Measurements from ENCODE around the gene USPL1.
"Not testable (repeated sequence)": the region's sequence is repeated elsewhere in the genome, so short reads cannot be mapped to it uniquely, and the experiment has no call there.

The USPL1 gene

GRCh38 chr13:30617315-30618185 lies at the start of gene USPL1:
USPL1 (plus strand) TSS chr13:30617920; CDS start chr13:30621141, 3,221 bp downstream.
- DNase-seq (ENCODE audit: low read depth in 3 of 3): peak; percentile 96 to 99 (median 98)

- DNase-seq (ENCODE audit: low read depth in 3 of 3): no peak
These were observed 47.7 kb upstream of the USPL1 start for GRCh38 chr13:30569901-30570576.

GRCh38 chr13:30570691-30571090 lies 47.0 kb upstream of the USPL1 start:
- DNase-seq (ENCODE audit: low read depth in 3 of 3): no peak

GRCh38 chr13:30572859-30573275 lies 44.9 kb upstream of the USPL1 start:
- DNase-seq (ENCODE audit: low read depth in 3 of 3): no peak

DNA sequence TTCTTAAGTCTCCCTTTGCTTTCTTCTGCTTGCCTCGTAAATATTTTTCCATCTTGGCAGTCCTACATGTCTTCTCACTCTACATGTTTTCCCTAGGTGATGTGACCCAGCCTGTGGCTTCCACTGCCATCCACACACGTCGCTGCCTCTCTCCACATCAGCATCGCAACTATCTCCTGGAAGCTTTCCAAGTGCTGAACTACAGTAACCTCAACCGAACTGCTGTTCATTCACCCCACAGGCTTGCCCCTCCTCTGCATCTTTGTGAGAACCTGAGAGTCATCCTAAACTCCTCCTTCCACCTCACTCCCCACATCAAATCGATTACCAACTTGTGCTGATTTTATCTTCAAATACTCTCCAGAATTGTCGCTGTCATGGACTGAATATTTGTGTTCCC lies 41.2 kb upstream of the USPL1 start:
- peak in 2 of 3 experiments; percentile 1 to 31 for DNase-seq (ENCODE audit: low read depth in 3 of 3)

DNA sequence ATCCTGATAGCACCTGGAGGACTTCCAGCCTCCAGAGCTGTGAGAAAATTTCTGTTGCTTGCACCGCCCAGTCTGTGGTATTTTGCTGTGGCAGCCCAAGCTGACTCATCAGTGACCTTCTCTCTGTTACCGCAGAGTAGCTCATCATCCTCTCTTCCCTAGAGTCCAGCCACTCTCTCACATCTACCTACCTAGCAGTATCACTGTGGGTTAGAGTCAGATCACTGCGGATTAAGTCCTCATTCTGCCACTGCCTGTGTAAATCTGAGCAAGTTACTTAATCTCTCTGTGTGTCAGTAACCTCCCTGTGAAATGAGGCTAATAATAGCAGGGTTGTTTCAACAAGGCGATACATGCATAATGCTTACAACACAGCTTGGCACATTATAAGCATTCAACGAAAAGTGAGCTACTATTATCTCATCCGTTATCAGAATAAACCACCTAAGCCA lies 40.3 kb upstream of the USPL1 start:
- peak in 2 of 3 experiments; percentile 7 to 35 for DNase-seq (ENCODE audit: low read depth in 3 of 3)

- DNase-seq (ENCODE audit: low read depth in 3 of 3): no peak
These were observed 36.7 kb upstream of the USPL1 start for GRCh38 chr13:30580852-30581502.

- DNase-seq (ENCODE audit: low read depth in 3 of 3): no peak
These were observed 36.1 kb upstream of the USPL1 start for GRCh38 chr13:30581582-30581981.

DNA sequence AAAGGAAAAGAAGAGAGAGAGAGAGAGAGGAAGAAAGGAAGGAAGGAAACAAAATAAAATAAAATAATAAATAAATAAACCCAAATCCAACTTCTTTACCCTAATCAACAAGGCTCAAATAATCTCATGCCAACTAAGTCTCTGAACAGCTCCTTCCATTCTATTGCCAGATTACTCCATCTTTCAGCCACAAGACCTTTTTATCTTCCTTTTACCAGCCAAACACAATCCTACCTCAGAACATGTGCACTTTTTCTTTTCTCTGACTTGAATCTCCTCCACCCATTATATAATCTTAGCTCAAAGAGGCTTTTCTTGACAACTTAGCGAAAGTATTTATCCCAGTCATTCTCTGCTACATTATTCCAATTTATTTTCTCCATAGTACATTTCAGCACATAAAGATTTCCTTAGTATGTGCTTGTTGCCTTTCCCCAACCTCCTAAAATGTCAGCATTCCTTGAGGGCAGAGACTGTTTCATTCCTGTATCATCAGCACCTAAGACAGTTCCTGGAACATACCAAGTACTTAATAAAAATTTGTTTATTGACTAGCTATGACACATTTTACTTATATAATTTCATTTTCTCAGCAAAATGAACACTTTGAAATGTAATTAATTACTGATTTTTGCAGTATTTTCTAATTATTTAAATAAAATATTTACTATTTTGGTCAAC lies 33.5 kb upstream of the USPL1 start:
- no peak for DNase-seq (ENCODE audit: low read depth in 3 of 3)

DNA sequence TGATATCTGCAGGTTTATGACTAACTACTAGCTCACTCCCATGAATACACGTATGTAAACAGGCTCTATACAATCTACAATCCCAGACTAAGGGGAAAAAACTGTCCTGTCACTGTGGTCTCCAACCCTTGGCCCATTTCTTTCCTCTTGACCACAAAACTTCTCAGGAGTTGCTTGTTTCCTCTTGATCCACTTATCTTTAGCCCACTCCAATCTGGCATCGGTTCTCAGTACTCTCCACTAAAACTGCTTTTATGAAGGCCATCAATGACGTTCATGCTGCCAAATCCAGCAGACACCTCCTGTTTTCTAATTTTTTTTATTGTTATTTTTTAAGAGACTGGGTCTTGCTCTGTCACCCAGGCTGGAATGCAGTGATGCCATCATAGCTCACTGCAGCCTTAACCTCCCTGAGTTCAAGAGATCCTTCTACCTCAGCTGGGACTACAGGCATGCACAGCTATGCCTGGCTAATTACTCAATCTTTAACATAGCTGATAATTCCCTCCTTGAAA lies 31.9 kb upstream of the USPL1 start:
- DNase-seq (ENCODE audit: low read depth in 3 of 3): no peak

- DNase-seq (ENCODE audit: low read depth in 3 of 3): no peak
These were observed 30.5 kb upstream of the USPL1 start for GRCh38 chr13:30587231-30587630.

GRCh38 chr13:30587739-30588138 lies 30.0 kb upstream of the USPL1 start:
- DNase-seq (ENCODE audit: low read depth in 3 of 3): no peak

- no peak for DNase-seq (ENCODE audit: low read depth in 3 of 3)
These were observed 24.7 kb upstream of the USPL1 start for GRCh38 chr13:30593001-30593400.

- no peak for DNase-seq (ENCODE audit: low read depth in 3 of 3)
These were observed 17.2 kb upstream of the USPL1 start for GRCh38 chr13:30600496-30600895.

- no peak for DNase-seq (ENCODE audit: low read depth in 3 of 3)
These were observed 15.9 kb upstream of the USPL1 start for GRCh38 chr13:30601836-30602235.

GRCh38 chr13:30605052-30605451 lies 12.7 kb upstream of the USPL1 start:
- no peak for DNase-seq (ENCODE audit: low read depth in 3 of 3)

DNA sequence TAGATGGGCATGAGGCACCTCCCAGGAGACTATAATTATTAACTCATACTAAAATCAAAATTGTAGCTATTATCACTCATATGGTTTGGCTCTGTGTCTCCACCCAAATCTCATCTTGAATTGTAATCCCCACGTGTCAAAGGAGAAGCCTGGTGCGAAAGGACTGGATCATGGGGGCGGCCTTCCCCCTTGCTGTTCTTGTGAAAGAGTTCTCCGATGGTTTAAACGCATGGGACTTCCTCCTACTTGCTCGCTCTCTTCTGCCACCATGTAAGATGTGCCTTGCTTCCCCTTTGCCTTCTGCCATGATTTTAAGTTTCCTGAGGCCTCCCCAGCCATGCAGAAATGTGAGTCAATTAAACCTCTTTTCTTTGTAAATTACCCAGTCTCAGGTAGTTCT lies 10.5 kb upstream of the USPL1 start:
- DNase-seq (ENCODE audit: low read depth in 3 of 3): not testable (repeated sequence)

GRCh38 chr13:30607908-30608307 lies 9.8 kb upstream of the USPL1 start:
- DNase-seq (ENCODE audit: low read depth in 3 of 3): peak; percentile 21 to 39 (median 25)

GRCh38 chr13:30608364-30608763 lies 9.4 kb upstream of the USPL1 start:
- no peak for DNase-seq (ENCODE audit: low read depth in 3 of 3)

DNA sequence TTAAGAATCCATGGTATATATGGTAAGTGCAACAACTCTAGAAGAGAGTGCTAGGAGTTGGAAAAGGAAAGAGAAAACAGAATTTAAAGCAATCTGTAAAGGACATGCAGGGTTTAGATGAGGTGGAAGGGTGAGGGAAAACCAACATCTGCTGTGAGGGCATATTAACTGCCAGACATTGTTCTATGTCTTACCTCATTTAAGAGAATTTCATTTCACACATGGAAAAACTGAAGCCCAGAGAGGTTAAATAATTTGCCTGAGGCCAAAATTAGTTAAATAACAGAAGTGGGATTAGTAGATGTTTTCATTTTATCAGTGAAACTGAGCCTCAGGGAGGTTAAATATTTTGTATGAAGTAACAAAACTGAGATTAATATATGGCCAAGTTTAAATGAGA lies 7.4 kb upstream of the USPL1 start:
- no peak for DNase-seq (ENCODE audit: low read depth in 3 of 3)

GRCh38 chr13:30615481-30615865 lies 2.2 kb upstream of the USPL1 start:
- DNase-seq (ENCODE audit: low read depth in 3 of 3): no peak

Data from stimulated activated CD4-positive, alpha-beta T cell treated with anti-CD3 and anti-CD28 coated beads, TNF-alpha, amount 100 ng/mL, for 24 hours (primary cell).